ENCODE data around the gene CFHR4.
"Not testable (repeated sequence)": the region's sequence is repeated elsewhere in the genome, so short reads cannot be mapped to it uniquely, and the experiment has no call there.

The CFHR4 gene

GRCh38 chr1:196887515-196888239 is at the start of gene CFHR4:
CFHR4 (plus strand) TSS chr1:196888052; CDS start chr1:196888151, 99 bp downstream.
- Mint-ChIP-seq H3K27ac (no peak within 1 kb of the TSS), H3K4me3 (no peak within 1 kb of the TSS), H3K4me1 (no peaks in the 10 kb centered on the region), H3K9me3 (peaks cover 3% of the 10 kb centered on the region), H3K36me3 (no peaks in the 10 kb centered on the region), H3K27me3 (no peaks in the 10 kb centered on the region)
- ATAC-seq = no peak

GRCh38 chr1:196849613-196850492 is 38.0 kb upstream of the CFHR4 start:
- H3K36me3 Mint-ChIP-seq, H3K4me1 Mint-ChIP-seq, H3K9me3 Mint-ChIP-seq, H3K27ac Mint-ChIP-seq, H3K27me3 Mint-ChIP-seq, ATAC-seq, H3K4me3 Mint-ChIP-seq: not testable (repeated sequence)

GRCh38 chr1:196856053-196856452 is 31.8 kb upstream of the CFHR4 start:
- H3K9me3 Mint-ChIP-seq = peaks cover 8% of the 10 kb centered on the region
- H3K27me3 Mint-ChIP-seq = no peaks in the 10 kb centered on the region
- no peak overlapping the region for H3K4me3 Mint-ChIP-seq
- peak; percentile 36 for ATAC-seq
- H3K4me1 Mint-ChIP-seq = no peaks in the 10 kb centered on the region
- no peaks in the 10 kb centered on the region for H3K36me3 Mint-ChIP-seq
- no peak overlapping the region for H3K27ac Mint-ChIP-seq

GRCh38 chr1:196857188-196857587 is 30.7 kb upstream of the CFHR4 start:
- Mint-ChIP-seq H3K27me3 (no peaks in the 10 kb centered on the region), H3K4me3 (no peak overlapping the region), H3K27ac (no peak overlapping the region), H3K9me3 (peaks cover 8% of the 10 kb centered on the region), H3K4me1 (no peaks in the 10 kb centered on the region), H3K36me3 (no peaks in the 10 kb centered on the region)
- no peak for ATAC-seq

- Mint-ChIP-seq H3K4me1 (no peaks in the 10 kb centered on the region), H3K9me3 (peaks cover 8% of the 10 kb centered on the region), H3K27ac (no peak overlapping the region), H3K4me3 (no peak overlapping the region), H3K36me3 (no peaks in the 10 kb centered on the region), H3K27me3 (no peaks in the 10 kb centered on the region)
- no peak for ATAC-seq
Measured at GRCh38 chr1:196858811-196859210, 29.0 kb upstream of the CFHR4 start.

- Mint-ChIP-seq H3K27ac (no peak overlapping the region), H3K27me3 (no peaks in the 10 kb centered on the region), H3K4me1 (no peaks in the 10 kb centered on the region), H3K4me3 (no peak overlapping the region), H3K36me3 (no peaks in the 10 kb centered on the region), H3K9me3 (peaks cover 8% of the 10 kb centered on the region)
- no peak for ATAC-seq
Measured at GRCh38 chr1:196860323-196860884, 27.4 kb upstream of the CFHR4 start.

- Mint-ChIP-seq H3K9me3 (peaks cover 8% of the 10 kb centered on the region), H3K4me3 (no peak overlapping the region), H3K27me3 (no peaks in the 10 kb centered on the region), H3K4me1 (no peaks in the 10 kb centered on the region), H3K36me3 (no peaks in the 10 kb centered on the region), H3K27ac (no peak overlapping the region)
- no peak for ATAC-seq
Measured at GRCh38 chr1:196861429-196861828, 26.4 kb upstream of the CFHR4 start.

GRCh38 chr1:196866974-196867373 is 20.9 kb upstream of the CFHR4 start:
- ATAC-seq = no peak
- no peaks in the 10 kb centered on the region for H3K9me3 Mint-ChIP-seq
- no peak overlapping the region for H3K27ac Mint-ChIP-seq
- no peak overlapping the region for H3K4me3 Mint-ChIP-seq
- no peaks in the 10 kb centered on the region for H3K36me3 Mint-ChIP-seq
- no peaks in the 10 kb centered on the region for H3K27me3 Mint-ChIP-seq
- no peaks in the 10 kb centered on the region for H3K4me1 Mint-ChIP-seq

- ATAC-seq = no peak
- peaks cover 3% of the 10 kb centered on the region for H3K9me3 Mint-ChIP-seq
- H3K36me3 Mint-ChIP-seq = no peaks in the 10 kb centered on the region
- H3K27ac Mint-ChIP-seq = no peak overlapping the region
- no peaks in the 10 kb centered on the region for H3K27me3 Mint-ChIP-seq
- H3K4me1 Mint-ChIP-seq = no peaks in the 10 kb centered on the region
- H3K4me3 Mint-ChIP-seq = no peak overlapping the region
Measured at GRCh38 chr1:196873385-196873784, 14.5 kb upstream of the CFHR4 start.

GRCh38 chr1:196875935-196876334 is 11.9 kb upstream of the CFHR4 start:
- Mint-ChIP-seq H3K27ac (no peak overlapping the region), H3K27me3 (no peaks in the 10 kb centered on the region), H3K4me3 (no peak overlapping the region), H3K36me3 (no peaks in the 10 kb centered on the region), H3K9me3 (peaks cover 3% of the 10 kb centered on the region), H3K4me1 (no peaks in the 10 kb centered on the region)
- no peak for ATAC-seq

- no peaks in the 10 kb centered on the region for H3K27me3 Mint-ChIP-seq
- no peak overlapping the region for H3K4me3 Mint-ChIP-seq
- no peaks in the 10 kb centered on the region for H3K36me3 Mint-ChIP-seq
- H3K27ac Mint-ChIP-seq = no peak overlapping the region
- peaks cover 7% of the 10 kb centered on the region for H3K9me3 Mint-ChIP-seq
- no peak for ATAC-seq
- no peaks in the 10 kb centered on the region for H3K4me1 Mint-ChIP-seq
Measured at GRCh38 chr1:196877964-196878363, 9.9 kb upstream of the CFHR4 start.

GRCh38 chr1:196886560-196886959 is 1.3 kb upstream of the CFHR4 start:
- H3K4me3 Mint-ChIP-seq = not testable (repeated sequence)

GRCh38 chr1:196890668-196891067 is 2.8 kb downstream of the CFHR4 start:
- Mint-ChIP-seq H3K27me3 (peaks cover 7% of the 10 kb centered on the region), H3K27ac (no peak overlapping the region), H3K9me3 (peaks cover 3% of the 10 kb centered on the region), H3K36me3 (no peaks in the 10 kb centered on the region), H3K4me3 (no peak overlapping the region), H3K4me1 (no peaks in the 10 kb centered on the region)
- ATAC-seq = no peak

More at GRCh38 chr1:196886560-196886959, 1.3 kb upstream of the CFHR4 start:
- H3K27me3 Mint-ChIP-seq, H3K9me3 Mint-ChIP-seq, ATAC-seq, H3K36me3 Mint-ChIP-seq, H3K4me1 Mint-ChIP-seq, H3K27ac Mint-ChIP-seq: not testable (repeated sequence)

GRCh38 chr1:196891251-196891650 is 3.4 kb downstream of the CFHR4 start:
- peaks cover 3% of the 10 kb centered on the region for H3K9me3 Mint-ChIP-seq
- H3K4me3 Mint-ChIP-seq = no peak overlapping the region
- peaks cover 9% of the 10 kb centered on the region for H3K27me3 Mint-ChIP-seq
- ATAC-seq = no peak
- H3K27ac Mint-ChIP-seq = no peak overlapping the region
- H3K36me3 Mint-ChIP-seq = no peaks in the 10 kb centered on the region
- no peaks in the 10 kb centered on the region for H3K4me1 Mint-ChIP-seq

GRCh38 chr1:196896355-196896754 is 8.5 kb downstream of the CFHR4 start:
- H3K27ac Mint-ChIP-seq = no peak overlapping the region
- no peaks in the 10 kb centered on the region for H3K4me1 Mint-ChIP-seq
- peaks cover 3% of the 10 kb centered on the region for H3K9me3 Mint-ChIP-seq
- no peak overlapping the region for H3K4me3 Mint-ChIP-seq
- H3K27me3 Mint-ChIP-seq = peaks cover 9% of the 10 kb centered on the region
- ATAC-seq = no peak
- H3K36me3 Mint-ChIP-seq = no peaks in the 10 kb centered on the region
